ENCODE data around the gene IFRD2.
"Not testable (repeated sequence)": the region's sequence is repeated elsewhere in the genome, so short reads cannot be mapped to it uniquely, and the experiment has no call there.

Gene IFRD2

GRCh38 chr3:50268276-50268675, 24.0 kb downstream of the IFRD2 start:
- DNase-seq (ENCODE audit: low spot score), result no peak

- DNase-seq (ENCODE audit: low spot score), result no peak
These were observed 24.8 kb downstream of the IFRD2 start for GRCh38 chr3:50267280-50267913.

- no peak for DNase-seq (ENCODE audit: low spot score)
These were observed 25.4 kb downstream of the IFRD2 start for GRCh38 chr3:50266836-50267235.

- DNase-seq (ENCODE audit: low spot score), result no peak
These were observed 26.2 kb downstream of the IFRD2 start for GRCh38 chr3:50266017-50266416.

- DNase-seq (ENCODE audit: low spot score), result no peak
These were observed 26.7 kb downstream of the IFRD2 start for GRCh38 chr3:50265571-50265970.

- no peak for DNase-seq (ENCODE audit: low spot score)
These were observed 27.2 kb downstream of the IFRD2 start for GRCh38 chr3:50264964-50265485.

- DNase-seq (ENCODE audit: low spot score), result peak; percentile 96
These were observed 27.8 kb downstream of the IFRD2 start for GRCh38 chr3:50264383-50264963.

GRCh38 chr3:50263478-50264382, 28.5 kb downstream of the IFRD2 start:
- DNase-seq (ENCODE audit: low spot score), result no peak

- no peak for DNase-seq (ENCODE audit: low spot score)
These were observed 29.5 kb downstream of the IFRD2 start for GRCh38 chr3:50262778-50263177.

GRCh38 chr3:50262200-50262599, 30.0 kb downstream of the IFRD2 start:
- not testable (repeated sequence) for DNase-seq (ENCODE audit: low spot score)

GRCh38 chr3:50261505-50261904, 30.7 kb downstream of the IFRD2 start:
- no peak for DNase-seq (ENCODE audit: low spot score)

- no peak for DNase-seq (ENCODE audit: low spot score)
These were observed 31.2 kb downstream of the IFRD2 start for GRCh38 chr3:50260942-50261441.

- peak; percentile 97 for DNase-seq (ENCODE audit: low spot score)
These were observed 31.9 kb downstream of the IFRD2 start for GRCh38 chr3:50260027-50260941.

GRCh38 chr3:50259432-50260026, 32.7 kb downstream of the IFRD2 start:
- no peak for DNase-seq (ENCODE audit: low spot score)

- DNase-seq (ENCODE audit: low spot score), result no peak
These were observed 33.2 kb downstream of the IFRD2 start for GRCh38 chr3:50258979-50259378.

- no peak for DNase-seq (ENCODE audit: low spot score)
These were observed 34.1 kb downstream of the IFRD2 start for GRCh38 chr3:50258029-50258680.

- peak; percentile 83 for DNase-seq (ENCODE audit: low spot score)
These were observed 35.0 kb downstream of the IFRD2 start for GRCh38 chr3:50256978-50257890.

- DNase-seq (ENCODE audit: low spot score), result no peak
These were observed 37.0 kb downstream of the IFRD2 start for GRCh38 chr3:50255251-50255615.

- no peak for DNase-seq (ENCODE audit: low spot score)
These were observed 37.5 kb downstream of the IFRD2 start for GRCh38 chr3:50254577-50255250.
